Neural cell (in vitro differentiated cells): Measurements from ENCODE around the gene ACAD11. TPM values are rescaled to one million over a fixed set of nuclear protein-coding genes. Genes with fewer than 3 reads are reported as not detected.

ENCODE experiments used
- H2AFZ ChIP-seq: fragments of 200-600, 300-800 bp; sonication (generic), shearing (Covaris generic); 2 replicates; pipeline ENCODE4 v1.6.0; 2014; ENCODE audit warnings: low read depth, mild to moderate bottlenecking, antibody characterized with exemption, low read length, moderate library complexity
- H3F3A ChIP-seq: fragments of 200-600 bp; shearing (Covaris generic); 2 replicates; pipeline ENCODE4 v1.6.1; 2016; ENCODE audit warnings: mild to moderate bottlenecking, moderate library complexity, mixed read lengths, antibody characterized with exemption, low read length; ENCODE audit not compliant: insufficient read depth, poor library complexity, severe bottlenecking
- H3K27ac ChIP-seq: fragments of 200-600, 300-800 bp; sonication (generic), shearing (Covaris generic); 2 replicates; pipeline ENCODE4 v1.5.1; 2014; ENCODE audit warnings: mild to moderate bottlenecking, low read length, moderate library complexity
- H3K27me3 ChIP-seq: fragments of 300-800, 200-600 bp; sonication (generic), shearing (Covaris generic); 2 replicates; pipeline ENCODE4 v1.6.0; 2014; ENCODE audit warnings: mild to moderate bottlenecking, low read depth, low read length, moderate library complexity; ENCODE audit not compliant: insufficient read depth
- H3K36me3 ChIP-seq: fragments of 300-800, 200-600 bp; sonication (generic), shearing (Covaris generic); 2 replicates; pipeline ENCODE4 v1.5.1; 2014; ENCODE audit warnings: mild to moderate bottlenecking, antibody characterized with exemption, low read length, moderate library complexity; ENCODE audit not compliant: insufficient read depth
- H3K4me2 ChIP-seq: fragments of 300-800, 200-600 bp; sonication (generic), shearing (Covaris generic); 2 replicates; pipeline ENCODE4 v1.6.0; 2014; ENCODE audit warnings: mild to moderate bottlenecking, low read length
- H3K4me3 ChIP-seq: fragments of 300-800, 200-600 bp; sonication (generic), shearing (Covaris generic); 2 replicates; pipeline ENCODE4 v1.5.1; 2014; ENCODE audit warnings: mild to moderate bottlenecking, low read length, moderate library complexity
- H3K79me2 ChIP-seq: fragments of 200-600 bp; shearing (Covaris generic); replicated peaks from 2 replicates; pipeline ENCODE4 v1.6.0; 2014; ENCODE audit warnings: mild to moderate bottlenecking, low read length, moderate library complexity; ENCODE audit not compliant: insufficient read depth
- H3K9ac ChIP-seq: fragments of 300-800, 200-600 bp; sonication (generic), shearing (Covaris generic); 2 replicates; pipeline ENCODE4 v1.6.1; 2016; ENCODE audit warnings: mild to moderate bottlenecking, low read length, mixed read lengths
- H3K9me2 ChIP-seq: fragments of 200-600 bp; shearing (Covaris generic); 2 replicates; pipeline ENCODE4 v1.6.1; 2016; ENCODE audit warnings: mild to moderate bottlenecking, low read length, mixed read lengths; ENCODE audit not compliant: insufficient read depth
- H3K9me3 ChIP-seq: fragments of 200-600, 300-800 bp; sonication (generic), shearing (Covaris generic); 2 replicates; pipeline ENCODE4 v1.6.1; 2016; ENCODE audit warnings: mild to moderate bottlenecking, mixed run types, low read length, moderate library complexity, mixed read lengths
- H4K20me1 ChIP-seq: fragments of 200-600 bp; shearing (Covaris generic); 2 replicates; pipeline ENCODE4 v1.6.1; 2016; ENCODE audit warnings: mild to moderate bottlenecking, mixed run types; ENCODE audit not compliant: insufficient read depth
- EP300 ChIP-seq: fragments of 450-650 bp; conservative IDR thresholded peaks from 2 replicates; pipeline ENCODE4 v1.6.1; 2014; ENCODE audit warnings: antibody characterized with exemption, mild to moderate bottlenecking, moderate library complexity; ENCODE audit not compliant: poor library complexity, severe bottlenecking
- EZH2 ChIP-seq: fragments of 200-600, 300-800 bp; shearing (Covaris generic), sonication (generic); IDR thresholded peaks from 2 replicates; pipeline ENCODE4 v1.6.1; 2014; ENCODE audit warnings: antibody characterized with exemption, low read length, borderline replicate concordance, mild to moderate bottlenecking; ENCODE audit not compliant: insufficient read depth, poor library complexity, severe bottlenecking
- MXI1 ChIP-seq: fragments of 450-650 bp; conservative IDR thresholded peaks from 2 replicates; pipeline ENCODE4 v1.6.1; 2014; ENCODE audit warnings: antibody characterized with exemption, mild to moderate bottlenecking; ENCODE audit not compliant: poor library complexity, severe bottlenecking
- POLR2AphosphoS5 ChIP-seq: IDR thresholded peaks from 2 replicates; pipeline ENCODE4 v1.6.1; 2012
- RAD21 ChIP-seq: fragments of 450-650 bp; conservative IDR thresholded peaks from 2 replicates; pipeline ENCODE4 v1.6.1; 2014; ENCODE audit warnings: antibody characterized with exemption, mild to moderate bottlenecking, moderate library complexity
- SMC3 ChIP-seq: fragments of 450-650 bp; conservative IDR thresholded peaks from 2 replicates; pipeline ENCODE4 v1.6.1; 2014; ENCODE audit warnings: antibody characterized with exemption, mild to moderate bottlenecking, moderate library complexity; ENCODE audit not compliant: poor library complexity
- TAF1 ChIP-seq: IDR thresholded peaks from 2 replicates; pipeline ENCODE4 v1.6.1; 2012; ENCODE audit warnings: low read depth
- polyA plus RNA-seq: library from polyadenylated mRNA; depleted of rRNA; stranded (reverse); fragments of >200 nt; gene quantifications from 2 replicates; pipeline ENCODE4 v1.2.3, GENCODE V29; 2014
- TF ChIP-seq, protein P1 (sequence below): IDR thresholded peaks from 2 replicates; pipeline ENCODE4 v1.6.1; 2012; ENCODE audit warnings: borderline replicate concordance
- TF ChIP-seq, protein P2 (sequence below): fragments of 450-650 bp; IDR thresholded peaks from 2 replicates; pipeline ENCODE4 v1.5.1; 2014; ENCODE audit warnings: antibody characterized with exemption, mild to moderate bottlenecking, moderate library complexity; ENCODE audit not compliant: poor library complexity, severe bottlenecking

ACAD11 gene
- polyA plus RNA-seq, 1 donor from 2014 or later: 19.2 TPM

DNA sequence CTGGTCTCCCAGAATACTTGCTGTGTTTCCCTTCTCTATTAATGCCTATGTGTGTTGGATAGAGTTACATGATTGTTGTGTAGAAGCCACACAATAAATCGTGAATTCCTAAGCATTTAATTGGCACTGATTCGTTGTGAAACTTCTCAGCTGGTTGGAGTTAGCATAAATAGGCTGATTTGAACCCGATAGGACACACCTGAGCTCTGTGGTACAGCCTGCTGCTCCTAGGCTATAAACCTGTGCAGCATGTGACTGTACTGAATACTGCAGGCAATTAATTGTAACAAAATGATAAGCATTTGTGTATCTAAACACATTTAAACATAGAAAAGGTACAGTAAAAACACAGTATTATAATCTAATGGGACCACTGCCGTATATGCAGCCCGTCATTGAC, 4.9 kb downstream of the ACAD11 start:
- H3F3A ChIP-seq: no peaks in the 10 kb centered on the region
- no peaks in the 10 kb centered on the region for H3K9me3 ChIP-seq
- H2AFZ ChIP-seq: no peak overlapping the region
- H4K20me1 ChIP-seq: no peaks in the 10 kb centered on the region
- no peak overlapping the region for H3K4me2 ChIP-seq
- H3K9me2 ChIP-seq: no peaks in the 10 kb centered on the region
- no peak overlapping the region for H3K27ac ChIP-seq
- peaks cover 3% of the 10 kb centered on the region for H3K79me2 ChIP-seq
- TF ChIP-seq SMC3 (no peak), RAD21 (no peak), TAF1 (no peak), POLR2AphosphoS5 (no peak), EZH2 (no peak), EP300 (no peak), MXI1 (no peak)
- TF ChIP-seq, protein P1, sequence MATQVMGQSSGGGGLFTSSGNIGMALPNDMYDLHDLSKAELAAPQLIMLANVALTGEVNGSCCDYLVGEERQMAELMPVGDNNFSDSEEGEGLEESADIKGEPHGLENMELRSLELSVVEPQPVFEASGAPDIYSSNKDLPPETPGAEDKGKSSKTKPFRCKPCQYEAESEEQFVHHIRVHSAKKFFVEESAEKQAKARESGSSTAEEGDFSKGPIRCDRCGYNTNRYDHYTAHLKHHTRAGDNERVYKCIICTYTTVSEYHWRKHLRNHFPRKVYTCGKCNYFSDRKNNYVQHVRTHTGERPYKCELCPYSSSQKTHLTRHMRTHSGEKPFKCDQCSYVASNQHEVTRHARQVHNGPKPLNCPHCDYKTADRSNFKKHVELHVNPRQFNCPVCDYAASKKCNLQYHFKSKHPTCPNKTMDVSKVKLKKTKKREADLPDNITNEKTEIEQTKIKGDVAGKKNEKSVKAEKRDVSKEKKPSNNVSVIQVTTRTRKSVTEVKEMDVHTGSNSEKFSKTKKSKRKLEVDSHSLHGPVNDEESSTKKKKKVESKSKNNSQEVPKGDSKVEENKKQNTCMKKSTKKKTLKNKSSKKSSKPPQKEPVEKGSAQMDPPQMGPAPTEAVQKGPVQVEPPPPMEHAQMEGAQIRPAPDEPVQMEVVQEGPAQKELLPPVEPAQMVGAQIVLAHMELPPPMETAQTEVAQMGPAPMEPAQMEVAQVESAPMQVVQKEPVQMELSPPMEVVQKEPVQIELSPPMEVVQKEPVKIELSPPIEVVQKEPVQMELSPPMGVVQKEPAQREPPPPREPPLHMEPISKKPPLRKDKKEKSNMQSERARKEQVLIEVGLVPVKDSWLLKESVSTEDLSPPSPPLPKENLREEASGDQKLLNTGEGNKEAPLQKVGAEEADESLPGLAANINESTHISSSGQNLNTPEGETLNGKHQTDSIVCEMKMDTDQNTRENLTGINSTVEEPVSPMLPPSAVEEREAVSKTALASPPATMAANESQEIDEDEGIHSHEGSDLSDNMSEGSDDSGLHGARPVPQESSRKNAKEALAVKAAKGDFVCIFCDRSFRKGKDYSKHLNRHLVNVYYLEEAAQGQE: no peak
- TF ChIP-seq, protein P2, sequence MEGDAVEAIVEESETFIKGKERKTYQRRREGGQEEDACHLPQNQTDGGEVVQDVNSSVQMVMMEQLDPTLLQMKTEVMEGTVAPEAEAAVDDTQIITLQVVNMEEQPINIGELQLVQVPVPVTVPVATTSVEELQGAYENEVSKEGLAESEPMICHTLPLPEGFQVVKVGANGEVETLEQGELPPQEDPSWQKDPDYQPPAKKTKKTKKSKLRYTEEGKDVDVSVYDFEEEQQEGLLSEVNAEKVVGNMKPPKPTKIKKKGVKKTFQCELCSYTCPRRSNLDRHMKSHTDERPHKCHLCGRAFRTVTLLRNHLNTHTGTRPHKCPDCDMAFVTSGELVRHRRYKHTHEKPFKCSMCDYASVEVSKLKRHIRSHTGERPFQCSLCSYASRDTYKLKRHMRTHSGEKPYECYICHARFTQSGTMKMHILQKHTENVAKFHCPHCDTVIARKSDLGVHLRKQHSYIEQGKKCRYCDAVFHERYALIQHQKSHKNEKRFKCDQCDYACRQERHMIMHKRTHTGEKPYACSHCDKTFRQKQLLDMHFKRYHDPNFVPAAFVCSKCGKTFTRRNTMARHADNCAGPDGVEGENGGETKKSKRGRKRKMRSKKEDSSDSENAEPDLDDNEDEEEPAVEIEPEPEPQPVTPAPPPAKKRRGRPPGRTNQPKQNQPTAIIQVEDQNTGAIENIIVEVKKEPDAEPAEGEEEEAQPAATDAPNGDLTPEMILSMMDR: no peak
- no peak overlapping the region for H3K4me3 ChIP-seq
- H3K27me3 ChIP-seq: no peaks in the 10 kb centered on the region
- H3K9ac ChIP-seq: no peak overlapping the region
- H3K36me3 ChIP-seq: no peaks in the 10 kb centered on the region

DNA sequence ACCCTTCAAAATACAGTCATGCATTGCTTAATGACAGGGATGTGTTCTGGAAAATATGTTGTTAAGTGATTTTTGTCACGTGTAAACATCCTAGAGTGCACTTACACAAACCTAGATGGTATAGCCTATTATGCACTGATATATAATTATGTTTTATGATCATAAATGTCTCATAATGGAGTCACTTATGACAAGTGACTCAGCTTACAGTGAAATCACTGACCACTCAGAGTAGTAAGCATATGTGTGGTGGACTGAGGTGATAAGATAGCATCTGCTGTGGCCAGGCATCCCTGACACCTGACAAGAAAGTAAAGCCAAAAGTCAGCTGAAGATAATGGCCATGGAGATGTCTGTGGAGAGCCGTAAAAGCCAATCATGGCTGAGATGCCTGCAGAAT, 5.4 kb downstream of the ACAD11 start:
- H3K9me3 ChIP-seq: no peaks in the 10 kb centered on the region
- peaks cover 3% of the 10 kb centered on the region for H3K79me2 ChIP-seq
- H3K36me3 ChIP-seq: no peaks in the 10 kb centered on the region
- no peaks in the 10 kb centered on the region for H4K20me1 ChIP-seq
- H3K4me2 ChIP-seq: no peak overlapping the region
- H3K9ac ChIP-seq: no peak overlapping the region
- TF ChIP-seq, protein P1: no peak
- TF ChIP-seq SMC3: no peak
- TF ChIP-seq POLR2AphosphoS5: no peak
- no peak for TF ChIP-seq TAF1
- TF ChIP-seq EZH2: no peak
- no peak for TF ChIP-seq EP300
- TF ChIP-seq, protein P2: no peak
- TF ChIP-seq MXI1: no peak
- no peak for TF ChIP-seq RAD21
- H3K9me2 ChIP-seq: no peaks in the 10 kb centered on the region
- H3K4me3 ChIP-seq: no peak overlapping the region
- H2AFZ ChIP-seq: no peak overlapping the region
- H3K27ac ChIP-seq: no peak overlapping the region
- H3K27me3 ChIP-seq: no peaks in the 10 kb centered on the region
- no peaks in the 10 kb centered on the region for H3F3A ChIP-seq
